Stimulated activated CD4-positive, alpha-beta T cell treated with anti-CD3 and anti-CD28 coated beads, Interleukin-1b, Interleukin-23, amount 100 ng/mL, for 24 hours (primary cell): ENCODE results near the gene ZNF3.

Experiments used
- DNase-seq, 4 experiments: peaks; one replicate each; pipeline ENCODE4 v3.0.0-alpha.2; 2020; ENCODE audit warnings: low read depth in 4 of 4, low spot score in 1 of 4

The ZNF3 gene

GRCh38 chr7:100057006-100057405, 24.5 kb downstream of the ZNF3 start:
- DNase-seq, result no peak

DNA sequence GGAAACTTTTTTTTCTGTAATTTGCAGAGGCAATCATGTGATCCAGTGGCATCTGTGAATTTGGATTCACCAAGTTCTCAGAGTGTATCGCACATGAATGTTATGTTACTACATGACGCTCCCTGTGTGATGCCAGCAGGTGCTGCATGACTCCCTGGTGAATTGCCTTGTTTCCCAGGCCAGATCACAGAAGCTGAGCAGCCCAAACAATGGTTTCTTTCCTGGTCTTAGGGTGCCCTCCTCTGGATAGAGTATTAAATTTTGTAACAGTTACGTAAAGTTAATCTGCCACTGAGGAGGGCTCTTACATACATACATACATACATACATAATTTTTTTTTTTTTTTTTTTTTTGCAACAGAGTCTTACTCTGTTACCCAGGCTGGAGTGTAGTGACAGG, 28.3 kb downstream of the ZNF3 start:
- no peak for DNase-seq

DNA sequence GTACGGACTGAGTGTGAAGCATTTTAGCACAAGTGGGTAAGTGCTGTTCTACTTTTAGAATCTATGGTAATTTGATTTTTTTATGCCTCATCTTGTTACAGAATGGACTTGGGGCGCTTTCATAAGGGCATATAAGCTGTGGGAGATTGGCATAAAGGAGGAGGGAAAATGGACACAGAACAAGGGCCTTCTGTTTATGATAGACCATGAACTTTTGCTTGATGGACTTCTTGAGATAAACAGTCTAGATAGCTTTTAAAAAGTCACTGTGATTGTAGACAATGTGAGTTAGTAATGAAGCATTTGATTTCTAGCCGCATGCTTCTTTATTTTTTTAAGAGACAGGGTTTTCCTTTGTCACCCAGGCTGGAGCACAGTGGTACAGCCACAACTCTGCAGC, 29.9 kb downstream of the ZNF3 start:
- DNase-seq, result no peak

DNA sequence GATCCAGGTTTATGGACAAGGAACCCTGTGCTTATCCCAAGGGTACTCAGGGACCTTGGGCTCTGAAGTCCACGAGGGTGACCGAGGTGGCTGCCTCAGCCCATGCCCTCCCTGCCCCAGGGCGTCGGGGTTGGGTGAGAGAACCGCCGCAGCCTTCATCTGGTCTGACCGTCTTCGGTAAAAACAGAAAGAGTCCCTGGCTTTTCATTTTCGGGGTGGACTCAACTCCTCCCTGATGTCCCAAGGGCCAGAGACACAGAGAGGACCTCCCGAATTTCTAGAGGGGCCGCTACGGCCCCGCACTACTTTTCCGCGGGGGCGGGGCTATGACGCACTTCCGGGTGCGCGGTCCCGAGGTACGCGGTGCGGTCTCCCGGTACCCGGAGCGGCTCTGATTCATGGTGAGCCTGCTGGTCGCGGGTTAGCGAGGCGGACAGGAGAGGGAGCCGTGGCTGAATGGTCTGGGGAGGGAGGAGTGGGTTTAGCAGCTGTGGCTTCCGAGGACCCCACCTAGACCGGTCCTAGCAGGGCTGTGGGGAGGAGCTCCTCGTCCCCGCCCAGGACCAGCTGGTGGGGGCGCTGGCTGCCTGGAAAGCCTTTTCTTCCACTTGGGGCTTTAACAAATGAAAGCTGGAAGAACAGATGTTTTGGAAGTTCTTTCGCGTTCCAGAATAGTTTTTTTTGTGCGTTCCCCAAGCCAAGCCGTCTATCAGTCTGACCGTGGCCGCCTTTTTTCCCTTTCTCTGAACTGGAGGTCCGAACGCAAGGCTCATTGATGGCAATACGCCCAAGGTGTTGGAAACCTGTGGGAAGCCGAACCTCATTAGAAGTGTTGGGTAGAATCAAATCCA, 31.9 kb downstream of the ZNF3 start, which contains the start of gene ZSCAN21:
Gene ZSCAN21, plus strand, starts transcription at position 334 of the 851 bp plus-strand sequence. CDS start 7,233 bp downstream, outside the sequence.
- peak; percentile 64 to 75 (median 72) for DNase-seq

DNA sequence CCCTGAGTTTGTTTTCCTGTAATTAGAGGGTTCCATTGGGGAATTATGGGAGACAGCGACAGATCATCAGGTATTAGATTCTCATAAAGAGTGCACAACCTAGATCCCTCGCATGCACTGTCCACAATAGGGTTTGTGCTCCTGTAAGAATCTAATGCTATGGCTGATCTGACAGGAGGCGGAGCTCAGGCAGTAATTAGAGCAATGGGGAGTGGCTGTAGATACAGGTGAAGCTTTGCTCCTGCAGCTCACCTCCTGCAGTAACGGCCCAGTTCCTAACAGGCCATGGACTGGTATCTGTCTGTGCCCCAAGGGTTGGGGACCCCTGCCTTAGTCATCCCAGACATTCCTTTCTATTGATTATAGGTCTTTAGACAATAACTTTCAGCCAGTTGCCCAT, 32.8 kb downstream of the ZNF3 start:
- DNase-seq, result no peak

DNA sequence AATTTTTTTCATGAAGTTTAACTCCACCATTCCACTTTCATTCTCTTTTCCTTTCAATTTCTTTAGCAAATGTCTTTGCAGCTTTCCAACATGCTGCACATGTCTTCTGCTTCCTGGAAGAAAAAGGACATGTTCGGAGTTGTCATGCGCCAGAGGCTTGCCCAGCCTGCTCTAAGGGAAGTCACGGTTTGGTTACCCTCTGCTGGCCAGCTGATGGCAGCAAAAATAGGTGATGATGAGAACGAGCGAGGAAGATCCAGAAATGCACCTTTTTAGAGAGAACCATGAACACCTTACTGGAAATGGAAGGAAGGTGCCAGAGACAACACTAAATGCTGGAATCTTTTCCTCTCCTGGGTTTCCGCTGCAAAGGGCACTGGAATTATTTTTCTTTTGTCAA, 36.8 kb downstream of the ZNF3 start:
- no peak for DNase-seq

DNA sequence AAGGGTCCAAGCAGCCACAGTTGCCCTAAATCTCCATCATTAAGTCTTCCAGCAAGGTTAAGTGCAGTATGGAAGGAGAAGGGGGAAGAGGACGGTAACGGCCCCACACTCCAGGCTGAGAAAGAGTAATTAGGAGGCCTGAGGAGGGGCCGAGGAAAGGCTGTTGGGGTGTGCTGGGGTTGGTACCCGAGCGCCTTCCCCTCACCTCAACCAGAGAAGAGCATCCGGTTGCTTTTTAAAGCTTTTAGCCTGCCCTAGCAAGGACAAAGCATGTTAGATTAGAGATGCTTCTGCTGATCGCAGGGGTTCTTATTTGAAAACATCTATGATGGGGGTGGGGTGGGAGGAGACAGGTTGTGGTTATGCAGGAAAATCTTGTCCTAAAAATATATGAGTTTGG, 40.9 kb downstream of the ZNF3 start:
- no peak for DNase-seq

GRCh38 chr7:100038326-100038725, 43.2 kb downstream of the ZNF3 start:
- no peak for DNase-seq

- DNase-seq, result no peak
These were observed 45.6 kb downstream of the ZNF3 start for GRCh38 chr7:100035876-100036275.

DNA sequence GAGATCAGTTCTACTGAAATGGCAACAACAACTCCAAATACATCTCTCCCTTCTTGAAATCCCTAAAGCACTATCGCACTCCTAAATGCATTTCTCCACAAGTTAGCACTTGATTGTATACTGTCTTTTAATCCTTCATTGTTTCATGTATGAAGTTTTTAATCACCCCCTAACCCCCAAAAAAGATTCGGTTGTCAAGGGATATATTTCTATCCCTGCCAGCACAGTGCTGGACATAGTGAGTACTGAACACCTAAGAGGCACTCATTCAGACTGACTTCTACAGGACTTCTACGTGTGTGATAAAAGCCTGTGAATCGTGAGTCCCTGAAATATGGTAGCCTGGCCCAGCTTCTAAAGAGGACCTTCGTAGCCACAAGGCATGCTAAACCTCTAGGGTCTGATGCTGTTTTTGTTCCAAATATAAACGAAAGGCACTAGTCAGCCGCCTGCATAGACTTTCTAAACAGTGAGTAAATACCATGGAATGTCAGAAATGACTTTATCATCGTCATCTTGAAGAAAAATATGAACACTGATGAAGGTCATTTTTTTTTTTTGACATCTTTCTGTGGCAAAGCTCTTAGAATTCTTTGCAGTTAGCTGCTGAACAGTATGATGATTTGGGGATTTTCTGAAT, 46.5 kb downstream of the ZNF3 start:
- DNase-seq, result no peak

GRCh38 chr7:100033526-100033925, 48.0 kb downstream of the ZNF3 start:
- no peak for DNase-seq

DNA sequence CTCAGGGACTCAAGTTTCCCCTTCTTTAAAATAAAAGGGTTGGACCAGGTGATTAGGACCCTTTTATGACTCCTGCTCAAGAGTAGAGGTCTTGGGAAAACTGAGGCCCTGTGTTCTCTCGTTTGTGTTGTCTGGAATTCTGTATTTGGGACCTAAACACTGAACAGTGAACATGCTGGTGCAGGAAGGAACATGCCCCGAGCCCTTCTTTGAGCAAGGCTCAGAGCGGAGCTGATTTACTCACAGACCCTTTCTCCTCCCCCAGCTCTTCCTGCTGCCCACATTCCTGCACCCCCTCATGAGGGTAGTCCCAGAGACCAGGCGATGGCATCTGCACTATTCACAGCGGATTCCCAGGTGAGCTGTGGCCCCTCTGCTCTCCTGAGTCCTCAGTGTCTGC, 51.9 kb downstream of the ZNF3 start:
- DNase-seq, result no peak

DNA sequence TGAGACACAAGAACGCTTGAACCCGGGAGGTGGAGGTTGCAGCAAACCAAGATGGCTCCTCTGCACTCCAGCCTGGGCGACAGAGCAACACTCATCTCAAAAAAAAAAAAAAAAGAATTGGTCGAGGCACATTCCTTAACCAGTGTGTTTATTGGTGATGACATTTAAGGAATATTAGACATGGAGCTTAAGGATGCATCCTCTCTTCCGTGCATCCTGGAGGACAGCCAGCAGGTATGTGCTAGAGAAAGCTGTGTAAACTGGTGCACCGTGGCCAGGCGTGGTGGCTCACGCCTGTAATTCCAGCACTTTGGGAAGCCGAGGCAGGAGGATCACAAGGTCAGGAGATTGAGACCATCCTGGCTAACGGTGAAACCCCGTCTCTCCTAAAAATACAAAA, 54.3 kb downstream of the ZNF3 start:
- DNase-seq, result no peak

DNA sequence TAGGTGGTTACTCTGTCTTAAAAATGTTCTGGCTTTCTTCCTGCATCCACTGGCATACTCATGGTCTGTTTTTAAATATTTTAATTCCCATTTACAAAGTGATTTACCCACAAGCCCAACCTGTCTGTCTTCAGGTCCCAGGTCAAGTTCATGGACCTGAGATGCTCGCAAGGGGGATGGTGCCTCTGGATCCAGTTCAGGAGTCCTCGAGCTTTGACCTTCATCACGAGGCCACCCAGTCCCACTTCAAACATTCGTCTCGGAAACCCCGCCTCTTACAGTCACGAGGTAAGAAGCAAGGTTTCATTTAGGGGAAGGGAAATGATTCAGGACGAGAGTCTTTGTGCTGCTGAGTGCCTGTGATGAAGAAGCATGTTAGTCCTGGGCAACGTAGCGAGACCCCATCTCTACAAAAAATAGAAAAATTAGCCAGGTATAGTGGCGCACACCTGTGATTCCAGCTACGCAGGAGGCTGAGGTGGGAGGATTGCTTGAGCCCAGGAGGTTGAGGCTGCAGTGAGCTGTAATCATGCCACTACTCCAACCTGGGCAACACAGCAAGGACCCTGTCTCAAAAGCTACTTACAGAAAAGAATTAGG, 57.4 kb downstream of the ZNF3 start:
- DNase-seq, result no peak

- no peak for DNase-seq
These were observed 58.0 kb downstream of the ZNF3 start for GRCh38 chr7:100023526-100023925.

GRCh38 chr7:100022621-100023020, 58.9 kb downstream of the ZNF3 start:
- DNase-seq, result no peak

- DNase-seq, result no peak
These were observed 60.2 kb downstream of the ZNF3 start for GRCh38 chr7:100021297-100021696.
